G401.6 (cell line): ENCODE measurements around the gene ATOH8.

Experiments used
- FAIRE-seq: peaks from 2 replicates; lab custom pipeline; 2012; peaks lifted over from hg19 to GRCh38; lab: Jason Lieb, UNC

Gene ATOH8

DNA sequence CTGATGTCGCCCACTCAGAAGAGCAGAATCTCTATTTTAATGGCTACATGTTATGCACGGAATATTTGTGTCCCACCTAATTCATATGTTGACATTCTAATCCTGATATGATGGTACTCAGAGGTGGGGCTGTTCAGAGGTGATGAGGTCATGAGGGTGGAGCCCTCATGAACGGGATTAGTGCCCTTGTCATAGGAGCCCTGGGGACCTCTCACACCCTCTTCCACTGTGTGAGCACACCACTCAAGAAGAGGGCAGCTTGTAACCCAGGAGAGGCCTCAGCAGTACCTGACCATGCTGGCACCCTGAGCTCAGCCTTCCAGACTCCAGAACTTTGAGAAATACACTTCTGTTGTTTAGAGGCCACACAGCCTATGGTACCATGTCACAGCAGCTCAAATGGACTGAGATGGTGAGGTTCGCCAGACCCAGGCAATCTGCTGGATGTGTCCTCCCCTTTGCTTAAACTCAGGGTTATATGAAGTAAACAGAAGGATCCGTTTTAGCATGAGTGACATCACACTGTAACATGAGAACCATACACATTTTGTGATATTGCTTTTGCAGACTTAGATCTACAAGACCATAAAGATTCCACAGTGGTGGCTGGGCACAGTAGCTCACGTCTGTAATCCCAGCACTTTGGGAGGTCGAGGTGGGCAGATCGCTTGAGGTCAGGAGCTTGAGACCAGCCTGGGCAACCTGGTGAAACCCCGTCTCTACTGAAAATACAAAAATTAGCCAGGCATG, 48.7 kb downstream of the ATOH8 start:
- FAIRE-seq = no peak

DNA sequence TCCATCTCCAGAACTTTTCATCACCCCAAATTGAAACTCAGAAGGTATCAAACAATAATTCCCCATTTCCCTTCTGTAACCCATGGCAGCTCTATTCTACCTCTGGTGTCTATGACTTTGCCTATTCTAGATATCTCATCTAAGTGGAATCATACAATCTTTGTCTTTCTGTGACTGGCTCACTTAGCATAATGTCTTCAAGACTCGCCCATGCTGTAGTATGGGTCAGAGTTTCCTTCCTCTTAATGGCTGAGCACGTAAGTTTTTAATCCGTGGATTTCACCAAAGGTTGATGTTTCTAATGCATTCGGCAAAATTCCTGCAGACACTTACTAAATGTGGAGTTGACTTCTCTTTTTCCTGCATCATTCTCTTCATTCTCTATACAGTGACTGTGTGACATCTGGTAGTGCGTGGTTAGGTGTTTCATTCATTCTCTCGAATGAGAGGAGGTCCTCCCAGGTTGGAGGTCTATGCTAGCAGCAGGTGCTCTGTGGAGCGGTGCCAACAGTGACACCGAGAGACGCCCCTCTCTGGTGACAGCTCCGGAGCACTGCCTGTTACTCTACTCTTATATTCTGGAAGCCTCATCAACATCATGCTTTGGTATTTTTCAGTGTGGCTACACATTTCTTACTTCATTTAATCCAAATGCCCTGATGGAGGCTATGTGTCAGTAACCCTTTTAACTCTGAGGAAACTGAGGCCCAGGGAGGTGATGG, 50.1 kb downstream of the ATOH8 start:
- no peak for FAIRE-seq

DNA sequence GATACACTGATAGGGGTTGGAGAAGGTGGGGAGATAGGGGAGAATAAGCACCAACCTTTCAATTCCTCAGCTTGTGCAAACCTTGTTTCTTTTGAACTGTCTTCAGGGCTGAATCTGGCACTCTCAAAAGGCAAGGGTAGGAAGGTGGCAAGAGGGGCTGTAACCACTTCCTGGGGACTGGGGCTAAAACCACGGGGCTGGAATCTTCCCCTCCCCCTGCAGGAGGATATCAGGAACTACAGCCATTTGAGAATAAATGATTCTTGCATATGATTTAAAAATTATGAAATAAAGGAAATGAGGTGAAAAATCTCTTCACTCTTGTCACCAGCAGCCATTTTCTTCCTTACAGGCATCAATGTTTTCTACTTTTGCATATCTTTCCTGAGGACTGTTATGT, 50.8 kb downstream of the ATOH8 start:
- FAIRE-seq = no peak

DNA sequence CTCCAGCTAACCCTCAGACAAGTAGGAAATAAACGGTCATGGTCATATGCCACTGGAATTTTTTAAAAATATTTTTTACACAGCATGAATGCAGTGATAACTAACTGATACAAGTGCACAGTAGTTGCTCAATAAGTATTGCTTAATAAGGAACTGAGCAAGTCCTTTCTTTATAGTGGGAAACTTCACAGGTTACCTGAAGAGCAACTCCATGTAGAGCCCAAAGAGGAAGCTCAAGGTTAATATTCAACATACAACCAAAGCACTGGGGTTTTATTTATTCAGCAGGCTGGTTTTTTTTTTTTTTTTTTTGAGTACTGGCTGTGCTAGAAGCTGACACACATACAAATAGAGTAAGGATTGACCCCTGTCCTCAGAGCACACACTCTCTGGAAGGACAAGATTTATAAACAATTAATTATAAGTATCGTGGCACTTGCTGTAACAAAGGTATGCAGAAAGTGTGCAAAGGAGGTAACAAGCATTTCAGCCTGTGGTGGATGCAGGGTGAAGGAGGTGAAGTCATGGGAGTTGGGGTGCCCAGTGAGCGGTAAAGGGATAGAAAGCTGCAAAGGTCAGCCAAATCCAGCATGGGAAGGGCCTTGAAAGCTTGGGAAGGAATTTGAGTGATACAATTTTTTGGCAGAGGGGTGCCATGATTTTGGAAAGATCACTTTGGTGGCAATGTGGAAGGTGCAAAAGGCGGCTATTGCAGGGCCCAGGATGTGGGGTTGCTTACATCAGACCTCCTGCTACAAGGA, 52.7 kb downstream of the ATOH8 start:
- FAIRE-seq = no peak

DNA sequence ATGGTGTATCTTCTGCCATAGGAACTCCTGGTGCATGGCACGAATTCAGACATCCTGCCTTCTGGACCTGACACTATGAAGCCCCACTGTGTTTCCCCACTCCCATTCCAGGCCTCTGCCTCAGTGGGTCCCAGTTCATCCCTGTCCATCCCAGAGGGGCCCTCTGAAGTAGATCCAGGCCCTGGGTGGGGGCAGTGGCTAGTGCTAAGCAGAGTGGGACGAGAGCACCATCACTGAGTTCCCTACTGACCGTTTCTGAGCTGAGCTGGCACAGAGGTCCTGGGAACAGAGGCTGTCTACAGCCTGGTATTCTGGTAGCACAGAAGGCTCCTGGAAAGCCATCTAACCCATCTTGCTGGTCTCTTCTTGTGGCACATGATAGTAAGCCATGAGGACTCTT, 54.0 kb downstream of the ATOH8 start:
- no peak for FAIRE-seq

DNA sequence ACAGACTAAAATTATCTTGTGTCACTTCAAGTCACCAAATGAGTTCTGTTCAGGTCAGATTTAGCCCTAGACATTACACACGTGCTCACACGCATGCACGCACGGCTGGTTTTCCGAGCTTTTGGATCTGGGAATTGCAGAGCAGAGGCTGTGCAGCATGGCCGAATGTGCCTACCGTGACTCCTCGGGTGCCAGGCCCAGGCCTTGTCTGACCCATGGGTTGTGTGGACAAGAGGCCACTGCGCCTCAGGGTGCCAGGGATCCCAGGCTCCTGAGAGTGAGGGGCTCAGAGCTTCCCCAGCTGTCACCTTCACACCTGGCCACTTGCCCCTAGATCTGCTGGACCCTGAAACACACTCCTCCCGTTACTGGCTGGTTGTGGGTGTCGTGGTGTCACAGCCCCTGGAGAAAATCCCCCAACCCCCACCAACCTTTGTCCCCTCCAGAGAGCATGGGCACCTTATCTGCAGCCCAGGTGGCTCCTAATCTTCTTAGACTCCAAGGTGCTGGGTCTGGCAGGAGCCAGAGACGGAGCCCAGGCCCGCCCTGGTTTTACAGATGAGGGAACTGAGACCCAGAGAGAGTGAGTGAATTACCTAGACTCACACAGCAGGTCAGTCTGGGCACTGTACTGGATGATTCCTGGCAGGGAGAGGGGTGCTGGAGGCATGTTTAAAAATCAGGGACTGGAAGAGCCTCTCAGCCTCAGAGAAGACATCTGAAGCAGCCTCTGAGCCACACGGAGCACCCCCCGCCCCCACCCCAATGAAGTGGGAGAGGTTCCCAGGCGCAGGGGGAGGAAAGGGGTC, 56.8 kb downstream of the ATOH8 start:
- no peak for FAIRE-seq

DNA sequence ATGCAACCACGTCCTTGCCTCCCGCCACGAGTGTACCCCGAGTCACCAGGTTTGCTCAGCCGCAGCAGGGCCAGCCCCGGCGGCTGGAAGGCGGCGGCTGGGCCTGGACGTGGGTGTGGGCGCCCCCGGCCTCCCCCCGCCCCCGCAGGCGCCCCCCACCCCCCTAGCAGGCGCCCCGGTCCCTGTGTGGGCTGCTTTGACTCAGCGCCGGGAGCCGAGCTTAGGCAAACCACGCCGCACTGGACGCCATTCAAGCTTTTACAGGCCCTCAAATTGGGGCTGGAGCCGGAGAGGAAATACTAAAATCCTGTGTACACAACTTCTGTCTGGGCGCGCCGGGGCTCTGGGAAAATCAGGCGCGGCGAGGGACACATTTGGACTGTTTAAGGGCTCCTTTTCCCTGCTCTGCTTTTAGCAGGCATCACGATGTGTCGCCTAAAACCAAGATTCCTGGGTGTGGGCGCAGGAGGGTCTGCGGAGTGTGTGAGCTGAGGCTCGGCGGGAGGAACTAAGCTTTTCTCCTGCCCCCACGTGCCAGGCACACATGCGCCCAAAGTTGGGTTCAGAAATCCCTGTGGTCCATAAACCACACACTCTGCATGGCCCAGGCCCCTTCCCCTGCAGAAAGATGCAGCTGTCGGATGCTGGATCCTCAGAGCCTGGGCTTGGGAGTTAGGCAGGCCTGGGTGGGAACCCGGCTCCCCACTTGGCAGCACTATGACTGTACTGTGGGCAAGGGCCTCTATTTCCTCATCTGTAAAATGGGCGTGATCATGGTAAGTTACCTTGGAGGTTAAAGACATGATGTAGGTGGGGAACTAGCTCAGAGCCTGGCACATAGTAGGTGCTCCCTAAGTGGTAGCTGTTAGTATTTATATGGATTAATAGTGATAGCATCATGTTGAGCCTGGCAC, 57.6 kb downstream of the ATOH8 start:
- FAIRE-seq = no peak

DNA sequence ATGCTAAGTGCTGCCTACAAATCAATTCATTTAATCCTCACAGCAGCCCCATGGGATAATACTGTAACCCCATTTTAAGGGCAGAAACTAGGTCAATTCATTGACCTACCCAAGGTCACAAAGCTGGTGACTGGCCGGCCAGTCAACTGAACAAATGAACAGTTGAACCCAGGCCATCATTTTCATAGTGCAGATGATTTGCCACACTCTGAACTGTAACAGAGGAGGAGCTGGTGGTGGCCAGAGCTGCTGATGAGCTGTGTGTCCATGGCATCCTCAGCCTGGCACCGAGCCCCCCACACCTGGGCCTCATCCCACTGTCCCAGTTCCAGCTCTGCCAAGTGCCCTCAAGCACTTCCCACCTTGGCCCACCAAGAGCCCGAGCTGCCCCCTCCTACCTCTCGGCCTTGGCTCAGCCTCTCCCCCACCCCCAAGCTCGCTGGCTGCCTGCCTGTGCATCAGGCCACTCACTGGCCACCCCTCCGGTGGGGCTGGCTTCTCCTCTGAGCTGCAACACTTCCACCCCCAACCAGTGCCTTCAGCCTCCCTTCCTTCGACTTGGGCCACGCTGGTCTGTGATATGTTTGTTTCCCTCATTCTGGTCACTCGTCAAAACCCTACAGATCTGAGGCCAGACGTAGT, 58.4 kb downstream of the ATOH8 start:
- FAIRE-seq = no peak

DNA sequence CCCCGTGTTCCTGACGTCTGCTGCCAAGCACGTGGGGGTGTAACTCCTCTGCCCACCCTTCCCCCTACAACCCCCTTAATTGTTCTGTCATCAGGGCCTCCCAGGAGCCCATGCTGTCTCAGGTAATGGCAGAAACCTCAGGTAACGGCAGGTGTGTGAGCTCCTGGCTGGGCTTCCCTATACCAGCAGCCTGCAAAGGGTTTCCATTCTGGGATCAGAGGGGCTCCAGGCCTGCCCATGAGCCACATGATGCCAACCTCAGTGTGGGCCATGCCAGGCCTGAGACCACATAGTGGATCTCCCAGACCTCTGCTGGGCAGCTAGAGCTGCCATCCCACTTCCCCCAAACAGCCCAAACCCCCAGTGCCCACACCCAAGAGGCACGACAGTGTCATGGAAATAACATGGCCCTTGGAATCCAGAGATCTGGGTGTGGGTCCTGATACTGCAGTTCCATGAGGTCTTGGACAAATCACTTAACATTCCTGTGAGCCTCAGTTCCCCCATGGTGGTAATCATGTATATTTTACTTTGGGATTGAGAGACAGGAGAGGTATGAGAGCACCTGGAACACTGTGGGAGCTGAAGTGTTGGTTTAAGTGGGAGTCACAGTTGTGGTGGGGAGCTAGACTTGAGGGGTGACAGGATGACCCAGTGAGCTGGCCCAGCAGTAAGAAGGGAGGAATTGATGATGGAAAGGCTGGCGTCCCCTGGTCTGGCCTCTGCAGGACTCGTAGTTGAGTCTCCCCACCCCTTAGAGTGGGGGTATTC, 59.6 kb downstream of the ATOH8 start:
- no peak for FAIRE-seq

DNA sequence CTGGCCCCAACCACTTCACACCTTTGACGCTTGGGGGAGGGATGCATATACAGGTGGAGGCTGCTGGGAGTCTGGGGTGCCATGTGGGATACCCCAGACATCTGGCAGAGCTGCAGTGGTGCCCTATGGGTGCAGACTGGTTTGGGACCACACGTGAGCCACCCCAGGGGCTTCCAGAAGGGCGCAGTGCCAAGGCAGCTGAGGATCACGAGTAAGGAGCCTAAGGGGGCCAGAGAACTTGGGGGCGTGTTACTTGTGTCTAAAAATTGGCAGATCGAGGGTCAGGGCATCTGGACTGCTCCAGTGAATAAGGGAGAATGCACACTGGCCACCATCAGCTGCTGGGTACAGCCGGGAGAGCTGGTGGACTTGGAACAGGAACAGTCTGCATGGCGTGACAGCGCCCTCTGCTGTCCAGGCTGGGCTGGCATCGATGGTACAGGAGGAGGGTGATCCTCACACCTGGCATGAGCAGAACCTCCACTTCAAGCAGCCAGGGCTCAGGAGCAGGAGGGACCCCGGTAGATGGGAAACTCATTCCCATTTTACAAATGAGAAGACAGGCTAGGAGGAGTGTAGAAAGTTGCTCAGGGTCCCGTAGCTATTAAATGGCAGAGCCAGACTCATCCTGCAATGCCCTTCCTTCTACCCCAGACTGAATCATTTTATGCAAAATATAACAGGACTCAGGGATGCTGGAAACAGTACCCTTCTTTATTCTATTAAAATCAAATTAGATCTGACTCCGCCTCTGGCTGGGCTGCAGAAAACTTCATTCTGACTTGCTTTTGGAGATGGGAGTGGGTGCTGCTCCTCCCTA, 60.4 kb downstream of the ATOH8 start:
- FAIRE-seq = peak; percentile 27

DNA sequence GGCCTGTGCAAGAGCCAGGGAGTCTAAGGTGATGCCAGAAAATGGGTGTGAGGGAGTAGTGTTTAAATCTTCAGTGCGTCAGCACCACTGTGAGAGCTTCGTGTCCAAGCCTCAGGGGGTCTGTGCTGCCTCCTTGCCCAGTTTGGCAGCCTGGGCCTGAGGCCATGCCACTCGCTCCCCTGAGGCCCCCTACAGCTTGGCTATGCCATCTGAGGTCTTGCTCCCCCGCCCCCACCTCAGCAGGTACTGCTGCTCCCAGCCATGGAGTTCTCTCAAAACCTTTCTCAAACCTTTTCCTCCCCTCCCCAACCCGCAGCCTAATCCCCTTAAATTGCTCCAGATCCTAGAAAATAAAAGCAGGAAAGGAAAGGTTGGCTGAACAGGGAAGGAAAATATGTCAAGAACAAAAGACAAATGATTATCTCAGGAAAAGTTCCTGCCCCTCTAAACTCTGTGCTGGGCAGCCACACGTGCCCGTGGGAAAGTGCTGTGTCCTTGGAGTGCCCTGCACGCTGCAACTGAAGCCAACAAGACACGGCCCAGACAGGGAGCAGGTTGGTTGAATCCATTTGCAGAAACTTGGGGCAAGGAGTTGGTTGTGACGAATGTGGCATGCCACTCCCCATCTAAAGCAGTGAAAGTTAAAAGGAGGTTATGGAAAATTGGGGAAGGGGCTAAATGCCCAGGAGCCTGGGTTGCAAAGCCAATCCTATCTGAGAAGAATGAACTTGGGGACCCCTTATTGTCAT, 61.2 kb downstream of the ATOH8 start:
- FAIRE-seq = no peak

DNA sequence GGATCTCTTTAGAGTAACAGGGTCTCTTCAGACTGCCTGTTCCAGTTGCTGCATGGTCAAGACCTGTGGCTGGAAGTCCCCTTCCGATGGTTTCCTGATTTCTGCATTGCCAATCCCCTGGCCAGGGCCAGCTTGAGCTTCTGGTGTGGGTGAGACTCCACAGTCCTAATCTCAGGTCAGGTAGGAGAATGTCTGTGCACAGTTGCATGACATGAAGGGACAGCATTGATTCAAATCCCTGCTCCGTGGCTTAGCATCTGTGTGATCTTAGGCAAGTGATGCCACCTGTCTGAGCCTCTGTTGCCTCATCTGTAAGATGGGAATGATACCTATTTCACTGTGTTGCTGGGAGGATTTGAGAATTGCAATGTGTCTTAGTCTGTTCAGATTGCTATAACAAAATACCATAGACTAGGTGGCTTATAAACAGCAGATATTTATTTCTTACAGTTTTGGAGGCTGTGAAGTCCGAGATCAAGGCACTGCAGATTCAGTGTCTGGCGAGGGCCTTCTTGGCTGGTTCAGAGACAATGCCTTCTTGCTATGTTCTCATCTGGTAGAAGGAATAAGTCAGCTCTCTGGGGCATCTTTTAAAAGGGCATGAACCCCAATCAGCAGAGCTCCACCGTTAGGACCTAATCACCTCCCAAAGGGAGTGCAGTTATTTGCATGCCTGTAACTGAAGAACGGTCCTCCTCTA, 66.2 kb downstream of the ATOH8 start:
- FAIRE-seq = no peak

DNA sequence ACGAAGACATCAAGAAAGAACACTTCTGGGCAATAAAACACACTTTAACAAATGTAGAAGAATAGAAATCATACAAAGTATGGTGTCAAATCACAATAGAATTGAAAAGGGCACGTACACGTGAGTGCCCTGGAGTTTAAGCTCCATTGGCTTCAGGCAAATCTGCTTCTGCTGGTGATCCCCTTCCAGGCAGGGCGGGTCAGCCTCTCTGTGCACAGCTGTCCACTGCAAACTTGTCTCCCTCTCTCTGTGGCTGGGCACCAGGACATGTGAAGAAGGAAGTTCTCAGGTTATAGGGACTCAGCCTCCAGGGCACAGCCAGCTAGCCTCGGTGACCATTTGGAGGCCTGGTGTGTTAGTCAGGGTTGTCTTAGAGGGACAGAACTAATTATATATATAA, 69.0 kb downstream of the ATOH8 start:
- FAIRE-seq = no peak

DNA sequence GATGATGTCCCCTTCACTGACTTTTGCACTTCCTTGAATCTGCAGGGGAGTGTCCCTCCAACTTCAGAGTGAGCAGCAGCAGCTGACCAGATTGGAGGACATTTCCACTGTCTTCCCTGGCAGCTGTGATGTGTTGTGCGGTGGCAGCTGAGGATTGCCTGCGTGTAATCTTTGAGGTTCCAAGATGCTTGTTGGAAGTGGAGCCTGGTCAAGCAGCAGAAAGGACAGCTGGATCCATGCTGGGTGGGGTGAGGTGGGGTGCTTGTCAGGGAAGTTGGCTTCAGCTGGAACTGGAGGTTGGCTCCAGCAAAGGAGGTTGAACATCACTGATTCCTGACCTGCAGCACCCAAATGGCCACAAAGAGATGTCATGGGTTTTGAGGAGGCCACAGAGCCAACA, 70.2 kb downstream of the ATOH8 start:
- FAIRE-seq = no peak

DNA sequence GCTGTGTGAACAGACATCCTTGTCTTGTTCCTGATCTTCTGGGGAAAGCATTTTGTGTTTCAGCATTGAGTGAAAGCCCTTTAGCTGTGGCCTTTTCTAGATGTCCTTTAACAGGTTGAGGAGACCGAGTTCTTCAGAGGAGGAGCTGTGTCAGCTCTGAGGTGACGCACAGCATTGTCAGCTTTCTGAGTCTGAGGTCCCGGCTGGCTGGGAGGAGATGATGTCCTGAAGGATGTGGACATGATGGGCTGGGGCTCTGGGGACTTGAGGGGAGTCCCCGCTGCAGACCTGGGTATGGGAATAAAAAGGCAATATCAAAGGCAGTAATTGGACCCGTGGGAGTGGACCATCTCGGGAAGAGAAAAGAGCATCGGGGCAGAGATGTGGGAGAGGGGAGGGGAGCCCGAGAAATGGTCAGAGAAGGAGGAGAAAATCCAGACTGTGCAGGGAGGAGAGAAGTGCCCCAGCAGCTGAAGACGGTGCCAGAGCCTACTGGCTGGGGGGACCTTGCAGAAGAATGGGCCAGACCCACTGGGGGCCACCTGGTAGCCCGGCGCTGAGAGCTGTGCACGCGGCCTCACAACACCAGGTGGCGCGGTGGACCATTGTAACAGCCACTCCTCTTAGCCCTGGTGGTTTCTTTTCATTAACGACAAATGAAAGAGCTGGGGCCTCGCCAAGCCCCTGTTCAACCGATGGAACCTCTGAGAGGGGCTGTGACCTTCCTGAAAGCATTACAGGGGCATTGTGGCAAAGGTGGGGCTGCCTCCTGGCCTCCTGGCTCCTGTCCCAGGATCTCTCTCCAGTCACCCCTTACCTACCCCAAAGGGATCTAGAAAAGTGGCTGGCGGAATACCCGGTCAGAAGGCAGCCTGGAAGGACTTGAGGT, 73.4 kb downstream of the ATOH8 start:
- FAIRE-seq = no peak

DNA sequence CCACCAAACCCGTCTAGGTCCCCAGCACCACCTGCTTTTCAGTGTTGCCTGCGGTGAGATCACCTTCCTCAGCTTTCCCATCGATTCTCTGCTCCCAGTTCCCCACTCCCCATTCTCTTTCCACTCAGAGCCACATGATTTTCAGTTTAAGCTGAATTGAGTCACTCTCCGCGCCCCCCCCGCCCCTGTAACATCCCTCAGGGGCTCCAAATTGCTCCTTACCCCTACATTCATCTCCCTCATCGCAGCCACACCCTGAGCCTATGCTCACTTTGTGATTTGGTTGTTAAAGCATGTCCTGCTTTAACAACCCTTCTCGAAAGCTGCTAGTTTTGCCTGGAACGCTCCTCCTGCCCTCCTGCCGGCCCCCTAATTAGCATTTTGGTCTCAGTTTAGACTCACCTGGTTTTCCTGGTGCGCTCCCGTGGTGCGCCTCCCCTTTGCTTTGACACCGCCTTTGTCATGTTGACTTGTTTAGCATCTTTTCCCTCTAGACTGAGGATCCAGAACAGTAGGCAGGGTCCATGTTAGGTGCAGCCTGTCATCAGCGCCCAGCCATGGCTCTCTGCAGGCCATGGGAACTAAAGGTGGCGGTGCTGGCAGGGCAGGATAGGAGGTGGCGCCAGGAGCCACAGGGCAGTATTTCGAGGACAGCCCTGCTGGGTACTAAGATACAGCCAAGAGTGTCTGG, 74.2 kb downstream of the ATOH8 start:
- no peak for FAIRE-seq
